ENCODE measurements around the gene AKAP13. TPM values are rescaled to one million over a fixed set of nuclear protein-coding genes. Genes with fewer than 3 reads are reported as not detected.

Gene AKAP13
- polyA plus RNA-seq, 2 of the 4 experiments (the other 2 are of a cell fraction): 20.4 to 28.8 TPM

DNA sequence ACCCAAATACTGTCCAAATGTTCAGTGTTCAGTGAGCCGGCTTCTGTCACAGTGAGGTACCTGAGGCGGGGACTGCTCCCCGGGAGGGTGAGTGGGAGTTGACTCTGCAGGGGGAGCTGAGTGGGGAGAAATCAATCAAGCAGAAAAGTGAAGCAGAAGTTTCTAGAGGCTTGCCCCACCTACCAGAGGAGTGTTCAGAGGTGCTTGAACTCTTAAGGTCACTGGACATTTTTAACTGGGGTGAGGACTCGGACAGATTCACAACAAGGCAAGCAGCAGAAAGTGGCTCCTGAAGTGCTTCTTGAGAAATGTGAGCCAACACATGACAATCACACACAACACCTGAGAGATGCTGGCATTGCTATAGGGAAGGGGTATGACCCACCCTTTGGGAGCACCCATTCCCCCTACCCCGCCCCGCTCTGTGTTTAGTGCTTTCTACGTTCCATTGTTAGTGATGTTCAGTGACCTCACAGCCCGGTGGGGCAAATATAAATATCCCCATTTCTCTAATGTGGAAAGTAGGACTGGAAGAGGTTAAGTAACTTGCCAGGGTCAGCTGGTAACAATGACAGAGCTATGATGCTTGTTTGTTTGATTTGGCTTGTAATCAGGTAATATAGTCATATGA, 48.6 kb upstream of the AKAP13 start (continued):
- no peak for TF ChIP-seq RFX5 (IDR thresholded peaks at IDR 0.05)
- TF ChIP-seq, protein P1, sequence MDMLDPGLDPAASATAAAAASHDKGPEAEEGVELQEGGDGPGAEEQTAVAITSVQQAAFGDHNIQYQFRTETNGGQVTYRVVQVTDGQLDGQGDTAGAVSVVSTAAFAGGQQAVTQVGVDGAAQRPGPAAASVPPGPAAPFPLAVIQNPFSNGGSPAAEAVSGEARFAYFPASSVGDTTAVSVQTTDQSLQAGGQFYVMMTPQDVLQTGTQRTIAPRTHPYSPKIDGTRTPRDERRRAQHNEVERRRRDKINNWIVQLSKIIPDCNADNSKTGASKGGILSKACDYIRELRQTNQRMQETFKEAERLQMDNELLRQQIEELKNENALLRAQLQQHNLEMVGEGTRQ (IDR thresholded peaks at IDR 0.05): no peak
- TF ChIP-seq FOSB (CRISPR knock-in tag; IDR thresholded peaks at IDR 0.05): no peak
- TF ChIP-seq NPAS2 (CRISPR knock-in tag; IDR thresholded peaks at IDR 0.05; ENCODE audit: borderline replicate concordance): no peak
- TF ChIP-seq CBX8 (IDR thresholded peaks at IDR 0.05): no peak
- TF ChIP-seq HDAC2 (IDR thresholded peaks at IDR 0.05): no peak
- no peak for TF ChIP-seq FOXS1 (CRISPR knock-in tag; IDR thresholded peaks at IDR 0.05)

DNA sequence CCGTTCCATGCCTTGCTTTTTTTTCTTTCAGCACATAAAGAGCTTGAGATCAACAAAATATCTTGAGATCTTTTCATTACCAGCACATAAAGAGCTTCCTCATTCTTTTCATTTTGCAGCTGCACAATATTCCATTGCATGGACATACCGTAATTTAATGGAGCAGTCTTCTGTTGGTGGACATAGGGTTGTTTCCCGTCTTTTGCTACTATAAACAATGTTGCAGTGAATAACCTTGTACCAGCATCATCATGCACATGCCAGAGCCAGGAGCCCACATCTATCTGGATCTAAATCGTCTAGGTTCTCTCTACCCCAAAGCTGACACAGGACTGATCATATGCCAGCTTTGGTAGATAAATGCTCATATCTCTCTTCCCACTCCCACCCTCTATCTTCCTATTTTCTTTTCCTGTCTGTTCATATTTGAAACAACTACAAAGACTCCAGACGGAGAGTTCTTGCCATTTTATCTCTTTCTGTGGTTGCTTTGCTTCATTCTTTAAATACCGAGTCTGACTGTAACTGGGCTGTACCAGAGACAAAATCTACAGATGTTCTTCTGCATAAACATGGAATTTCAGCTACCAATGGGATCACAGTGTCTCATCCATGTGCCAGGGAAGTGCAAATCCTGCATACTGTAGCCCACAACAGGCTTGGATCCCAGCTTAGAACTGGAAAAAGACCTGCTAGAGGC, 47.1 kb upstream of the AKAP13 start:
- H3K9me3 ChIP-seq: no peaks in the 10 kb centered on the region
- H3K4me3 ChIP-seq: no peak overlapping the region
- POLR2A ChIA-PET: interaction anchor here (2.9 kb wide), 1 partner anchor 47 kb away, joined by 23 read pairs; the partner anchor contains the start of gene AKAP13
- DNase-seq (ENCODE audit: low read depth in 1 of 2, low spot score in 1 of 2) (no peak), FAIRE-seq (no peak), ATAC-seq (no peak)
- no peak overlapping the region for H3K4me2 ChIP-seq
- CTCF ChIA-PET: interaction anchor here (1.4 to 9.5 kb wide), 6 partner anchors 14 to 173 kb away, joined by 3 to 247 read pairs (median 70); no protein-coding TSS in a partner anchor
- H3K27ac ChIP-seq: peak overlapping the region in 1 of 2 experiments; percentile 46; a peak in 1 of 6 replicates
- 80% methylated on average over 6 of the region's 6 CpGs for WGBS (ENCODE audit: missing lambda C conversion rate)
- TF ChIP-seq ZC3H11A (IDR thresholded peaks at IDR 0.05) (no peak), JUN (IDR thresholded peaks at IDR 0.05) (no peak), ZFP36 (IDR thresholded peaks at IDR 0.05; ENCODE audit: borderline replicate concordance, partially characterized antibody) (no peak), KDM5A (IDR thresholded peaks at IDR 0.05) (no peak), RAD21 (conservative IDR thresholded peaks at IDR 0.05 in 1 of 2, IDR thresholded peaks at IDR 0.05 in 1 of 2) (no peak), POLR2A (IDR thresholded peaks at IDR 0.05; ENCODE audit: low read length) (no peak), HEYL (CRISPR knock-in tag; IDR thresholded peaks at IDR 0.05) (no peak), CHD2 (IDR thresholded peaks at IDR 0.05; ENCODE audit: low read length, partially characterized antibody) (no peak), ZNF302 (CRISPR knock-in tag; IDR thresholded peaks at IDR 0.05) (no peak), KDM1A (IDR thresholded peaks at IDR 0.05; ENCODE audit: low read depth) (no peak), RNF2 (IDR thresholded peaks at IDR 0.05; ENCODE audit: borderline replicate concordance, low read depth) (no peak), RFX5 (IDR thresholded peaks at IDR 0.05) (no peak), EHMT2 (IDR thresholded peaks at IDR 0.05; ENCODE audit: low read depth) (no peak), CBX2 (IDR thresholded peaks at IDR 0.05; ENCODE audit: borderline replicate concordance, low read depth) (no peak)
- TF ChIP-seq, protein P2, sequence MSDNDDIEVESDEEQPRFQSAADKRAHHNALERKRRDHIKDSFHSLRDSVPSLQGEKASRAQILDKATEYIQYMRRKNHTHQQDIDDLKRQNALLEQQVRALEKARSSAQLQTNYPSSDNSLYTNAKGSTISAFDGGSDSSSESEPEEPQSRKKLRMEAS (IDR thresholded peaks at IDR 0.05): no peak
- peaks cover 34% of the 10 kb centered on the region for H3K4me1 ChIP-seq

DNA sequence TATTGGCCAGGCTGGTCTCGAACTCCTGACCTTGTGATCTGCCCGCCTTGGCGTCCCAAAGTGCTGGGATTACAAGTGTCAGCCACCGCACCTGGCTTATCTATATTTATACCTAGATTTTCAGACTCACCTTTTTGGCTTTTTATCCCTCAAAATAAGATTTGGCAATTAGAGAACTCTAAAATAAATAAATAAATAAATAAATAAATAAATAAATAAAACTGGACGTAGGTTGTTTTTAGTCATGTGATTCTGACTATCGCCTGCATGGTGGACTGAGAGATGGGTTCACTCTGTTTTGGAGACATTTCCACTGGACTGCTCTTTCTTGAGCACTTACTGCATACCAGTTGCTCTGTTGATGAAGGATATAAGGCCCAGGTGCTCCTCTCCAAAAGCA, 46.2 kb upstream of the AKAP13 start:
- Histone ChIP-seq H3K4me3 (no peak overlapping the region), H3K27ac (no peak overlapping the region; a peak in 1 of 6 replicates), H3K4me1 (peaks cover 34% of the 10 kb centered on the region), H3K4me2 (no peak overlapping the region), H3K9me3 (no peaks in the 10 kb centered on the region)
- DNase-seq (ENCODE audit: low read depth in 1 of 2, low spot score in 1 of 2) (no peak), FAIRE-seq (no peak), ATAC-seq (no peak)
- 87% methylated on average over 6 of the region's 6 CpGs for WGBS (ENCODE audit: missing lambda C conversion rate)
- ChIA-PET POLR2A (no interaction called here), CTCF (interaction anchor here (1.6 to 7.6 kb wide), 4 partner anchors 15 to 172 kb away, joined by 3 to 83 read pairs (median 32); no protein-coding TSS in a partner anchor)
- TF ChIP-seq POLR2AphosphoS2 (conservative IDR thresholded peaks at IDR 0.05; ENCODE audit: low read length): no peak
- TF ChIP-seq ZC3H11A (IDR thresholded peaks at IDR 0.05): peak; percentile 60
